WTC11 (cell line): ENCODE measurements around the gene TWIST2. TPM values are rescaled to one million over a fixed set of nuclear protein-coding genes. Genes with fewer than 3 reads are reported as not detected.

ENCODE experiments used
- ATAC-seq: fragments of 200-7000 bp; cut with Tn5 transposase; 2 replicates; pipeline ENCODE4 v1.10.0; 2021; ENCODE audit warnings: mild to moderate bottlenecking, moderate library complexity
- CTCF ChIA-PET: fragments of 300-600 bp; sonication (Branson Sonifier 250); formaldehyde crosslinking; loops from one replicate; lab custom pipeline; 2021; ENCODE audit warnings: antibody characterized with exemption; lab: Charles Lee
- POLR2A ChIA-PET: fragments of 350-600 bp; sonication (Branson Sonifier 250); formaldehyde crosslinking; loops from one replicate; lab custom pipeline; 2021; ENCODE audit warnings: antibody characterized with exemption; lab: Charles Lee
- DNase-seq: peaks from one replicate; pipeline ENCODE4 v3.0.0; 2021; ENCODE audit warnings: low spot score
- H3K27ac Mint-ChIP-seq: 2 replicates; pipeline ENCODE4 v1.8.0; 2021; ENCODE audit warnings: mixed read lengths
- H3K27me3 Mint-ChIP-seq: 2 replicates; pipeline ENCODE4 v1.8.0; 2021; ENCODE audit warnings: low read depth, mild to moderate bottlenecking, moderate library complexity, mixed read lengths
- H3K36me3 Mint-ChIP-seq: 2 replicates; pipeline ENCODE4 v1.8.0; 2021; ENCODE audit warnings: mixed read lengths
- H3K4me1 Mint-ChIP-seq: 2 replicates; pipeline ENCODE4 v1.8.0; 2022; ENCODE audit warnings: mixed read lengths
- H3K4me3 Mint-ChIP-seq: 2 replicates; pipeline ENCODE4 v1.8.0; 2021; ENCODE audit warnings: mild to moderate bottlenecking, moderate library complexity, mixed read lengths
- H3K9me3 Mint-ChIP-seq: 2 replicates; pipeline ENCODE4 v1.8.0; 2021; ENCODE audit warnings: mixed read lengths
- ATF6 ChIP-seq: sonication (generic); formaldehyde crosslinking; IDR thresholded peaks from 2 replicates; pipeline ENCODE4 v1.8.1; 2023; ENCODE audit warnings: mild to moderate bottlenecking, missing genetic modification reagents
- CREM ChIP-seq: sonication (generic); formaldehyde crosslinking; IDR thresholded peaks from 2 replicates; pipeline ENCODE4 v1.8.1; 2022; ENCODE audit warnings: mild to moderate bottlenecking, missing genetic modification reagents, moderate library complexity
- CTCF ChIP-seq: fragments of 200-600 bp; IDR thresholded peaks from 2 replicates; pipeline ENCODE4 v1.8.0; 2022; ENCODE audit warnings: antibody characterized with exemption
- E2F5 ChIP-seq: sonication (generic); formaldehyde crosslinking; IDR thresholded peaks from 2 replicates; pipeline ENCODE4 v1.8.1; 2022; ENCODE audit warnings: mild to moderate bottlenecking, moderate library complexity, missing genetic modification reagents
- ELF4 ChIP-seq: sonication (generic); formaldehyde crosslinking; IDR thresholded peaks from 2 replicates; pipeline ENCODE4 v1.8.1; 2022; ENCODE audit warnings: low read depth, mild to moderate bottlenecking, moderate library complexity, missing genetic modification reagents
- ERG ChIP-seq: fragments of 250-450 bp; sonication (Bioruptor Pico); IDR thresholded peaks from 2 replicates; pipeline ENCODE4 v1.8.0; 2021; ENCODE audit warnings: mild to moderate bottlenecking
- IRF1 ChIP-seq: sonication (generic); formaldehyde crosslinking; IDR thresholded peaks from 2 replicates; pipeline ENCODE4 v1.8.0; 2023; ENCODE audit warnings: missing genetic modification reagents
- IRF2 ChIP-seq: sonication (generic); formaldehyde crosslinking; IDR thresholded peaks from 2 replicates; pipeline ENCODE4 v1.8.0; 2022; ENCODE audit warnings: low read depth, missing genetic modification reagents, borderline replicate concordance
- MXD4 ChIP-seq: fragments of 250-450 bp; sonication (Bioruptor Pico); IDR thresholded peaks from 2 replicates; pipeline ENCODE4 v1.8.0; 2021; ENCODE audit warnings: mild to moderate bottlenecking, moderate library complexity, borderline replicate concordance
- NR2C2 ChIP-seq: sonication (generic); formaldehyde crosslinking; IDR thresholded peaks from 2 replicates; pipeline ENCODE4 v1.8.0; 2022; ENCODE audit warnings: mild to moderate bottlenecking, missing genetic modification reagents
- OVOL2 ChIP-seq: fragments of 250-450 bp; sonication (Bioruptor Pico); IDR thresholded peaks from 2 replicates; pipeline ENCODE4 v1.9.0; 2021; ENCODE audit warnings: mild to moderate bottlenecking, borderline replicate concordance
- PRRX2 ChIP-seq: fragments of 250-450 bp; sonication (Bioruptor Pico); IDR thresholded peaks from 2 replicates; pipeline ENCODE4 v1.8.0; 2021; ENCODE audit warnings: mild to moderate bottlenecking
- SP1 ChIP-seq: sonication (generic); formaldehyde crosslinking; conservative IDR thresholded peaks from 2 replicates; pipeline ENCODE4 v1.8.1; 2022; ENCODE audit warnings: missing genetic modification reagents
- STAT6 ChIP-seq: sonication (generic); formaldehyde crosslinking; conservative IDR thresholded peaks from 2 replicates; pipeline ENCODE4 v1.8.1; 2023; ENCODE audit warnings: mild to moderate bottlenecking, low read depth, missing genetic modification reagents, moderate library complexity
- ZNF425 ChIP-seq: fragments of 250-450 bp; sonication (Bioruptor Pico); conservative IDR thresholded peaks from 2 replicates; pipeline ENCODE4 v1.9.0; 2021; ENCODE audit warnings: mild to moderate bottlenecking
- total RNA-seq: library from RNA; stranded (reverse); gene quantifications from 3 replicates; pipeline ENCODE4 v1.2.3, GENCODE V29; 2021

Gene TWIST2
- total RNA-seq, 1 experiment from 2014 or later, result 5.7 TPM

GRCh38 chr2:238894226-238894949 is 46.5 kb downstream of the TWIST2 start (continued):
- TF ChIP-seq IRF1 (CRISPR knock-in tag) (no peak), OVOL2 (CRISPR knock-in tag) (no peak), PRRX2 (CRISPR knock-in tag) (no peak), ELF4 (CRISPR knock-in tag) (no peak), SP1 (CRISPR knock-in tag) (no peak), E2F5 (CRISPR knock-in tag) (no peak), IRF2 (CRISPR knock-in tag) (no peak), STAT6 (CRISPR knock-in tag) (no peak), CTCF (no peak), ATF6 (CRISPR knock-in tag) (no peak)

GRCh38 chr2:238894950-238895298 is 47.0 kb downstream of the TWIST2 start:
- Mint-ChIP-seq H3K36me3 (no peaks in the 10 kb centered on the region), H3K4me1 (peaks cover 2% of the 10 kb centered on the region; the same call in 1 of the 2 replicates), H3K27ac (no peak overlapping the region), H3K9me3 (no peaks in the 10 kb centered on the region), H3K27me3 (no peaks in the 10 kb centered on the region), H3K4me3 (no peak overlapping the region)
- POLR2A ChIA-PET, result no interaction called here
- DNase-seq (no peak), ATAC-seq (no peak)
- CTCF ChIA-PET, result interaction anchor here (1.0 kb wide), 1 partner anchor 17 kb away, joined by 3 read pairs; no protein-coding TSS in a partner anchor
- TF ChIP-seq ZNF425 (CRISPR knock-in tag) (no peak), ERG (no peak), IRF2 (CRISPR knock-in tag) (no peak), NR2C2 (CRISPR knock-in tag) (no peak), IRF1 (CRISPR knock-in tag) (no peak), CREM (CRISPR knock-in tag) (no peak), MXD4 (CRISPR knock-in tag) (no peak)
